Heart left ventricle (tissue), 16 donors: ENCODE measurements around the gene C5AR1. TPM values are rescaled to one million over a fixed set of nuclear protein-coding genes. Genes with fewer than 3 reads are reported as not detected.

Experiments used
- ATAC-seq, 4 donors: fragments of 200-7000 bp; cut with Tn5 transposase; one replicate each; pipeline ENCODE4 v1.9.1; 2020 to 2022; ENCODE audit warnings: moderate library complexity in 4 of 4, mild to moderate bottlenecking in 3 of 4, moderate number of reproducible peaks in 1 of 4
- DNase-seq, 5 donors: peaks; one replicate each; pipeline ENCODE4 v3.0.0-alpha.2; 2020
- H3K27ac ChIP-seq, 12 donors: fragments of 200-600 bp; sonication (generic) in 4 of 12; one replicate each; pipeline versions ENCODE4 v1.5.0 to v1.8.0; 2016 to 2022; ENCODE audit warnings: mild to moderate bottlenecking in 2 of 12
- H3K27me3 ChIP-seq, 9 donors: fragments of 200-600 bp; sonication (generic) in 2 of 9; one replicate each; pipeline versions ENCODE4 v1.5.1 to v1.8.0; 2016 to 2022; ENCODE audit warnings: mild to moderate bottlenecking in 3 of 9
- H3K36me3 ChIP-seq, 9 donors: fragments of 200-600 bp; sonication (generic) in 2 of 9; one replicate each; pipeline versions ENCODE4 v1.5.0 to v1.8.0; 2018 to 2022; ENCODE audit warnings: mild to moderate bottlenecking in 2 of 9
- H3K4me1 ChIP-seq, 12 donors: fragments of 200-600 bp; sonication (generic) in 4 of 12; one replicate each; pipeline versions ENCODE4 v1.5.0 to v1.8.0; 2016 to 2022; ENCODE audit warnings: mild to moderate bottlenecking in 3 of 12
- H3K4me3 ChIP-seq, 12 donors: fragments of 200-600 bp; sonication (generic) in 4 of 12; one replicate each; pipeline versions ENCODE4 v1.5.0 to v1.8.0; 2017 to 2022; ENCODE audit warnings: mild to moderate bottlenecking in 9 of 12, moderate library complexity in 4 of 12
- H3K9me3 ChIP-seq, 12 donors: fragments of 200-600 bp; sonication (generic) in 4 of 12; one replicate each; pipeline versions ENCODE4 v1.5.0 to v1.8.0; 2016 to 2022; ENCODE audit warnings: mild to moderate bottlenecking in 1 of 12
- POLR2A ChIP-seq, 2 donors: fragments of 450-650 bp; IDR thresholded peaks; one replicate each; pipeline ENCODE4 v1.6.1; 2017; ENCODE audit warnings: antibody characterized with exemption in 2 of 2, mild to moderate bottlenecking in 2 of 2, moderate library complexity in 2 of 2
- WGBS, 4 donors: extraction: QIAGEN DNeasy Blood & Tissue Kit in 2 of 4; methylation state at CpG; one replicate each; pipeline versions ENCODE4 v1.1.5 to v1.1.7; 2013 to 2018; 5-methylcytosine and 5-hydroxymethylcytosine counted together
- intact Hi-C, 10 donors: fragments of 100-400 bp; cut with DNase I; formaldehyde crosslinking; loops; one replicate each; pipeline versions ENCODE4 v1.11.1 to v1.14.2; 2022
- polyA plus RNA-seq, 2 donors: library from polyadenylated mRNA; stranded (reverse); fragments of 200-250 nt; gene quantifications; one replicate each; pipeline ENCODE4 v1.2.3, GENCODE V29; 2013
- total RNA-seq, 9 donors: library from RNA; depleted of rRNA in 2 of 9; stranded (reverse); fragments of >200 nt in 2 of 9; fragmentation: NEBNext Ultra II Directional in 3 of 9; extraction: Animal tissue kit (Norgen Biotek cat#: 25700) in 3 of 9; gene quantifications; one replicate each; pipeline versions ENCODE4 v1.1.0 to v1.2.4, GENCODE V29; 2016 to 2023
- TF ChIP-seq, protein P1 (sequence below), 12 donors: fragments of 200-600 bp; sonication (generic) in 4 of 12; IDR thresholded peaks; one replicate each; pipeline versions ENCODE4 v1.5.0 to v1.8.0; 2018 to 2022; ENCODE audit warnings: antibody characterized with exemption in 12 of 12, mild to moderate bottlenecking in 5 of 12
- donor health status: ischemic (EF 13 %, LVEDD 7.1; RV severe dilation, severe dysfunction).
- donor health status: healthy with polysubstance abuse.
- donor health status: DM: no; HTN: yes; CAD: no.
- donor health status: DM: no; HTN: no; CAD: no.
- donor health status: ischemic (EF 25% LVEDD 6.9; RV normal size, moderate dysfunction).
- donor health status: ischemic (EF 25% LVEDD 5.7; RV mildly dilated, moderate dysfunction).
- donor health status: healthy.
- donor health status: DM: yes; HTN: yes; CAD: no.
- donor health status: ischemic (EF 35%, LVEDD 5.7; RV mildly dilated, moderate dysfunction).
- donor health status: nonischemic (EF 11% LVEDD 7.7; RV severe dilation, severe dysfunction).
- donor health status: DM: yes; HTN: yes; CAD: no.
- donor health status: PGD.
- donor health status: ischemic (EF 29% LVEDD 5.4; RV normal size, mild dysfunction).
- donor health status: nonischemic (EF 23%, LVEDD 6.1; RV moderate dilation, normal function).

The C5AR1 gene
- total and polyA plus RNA-seq, 11 donors = 0.80 to 37.9 (median 5.6) TPM

DNA sequence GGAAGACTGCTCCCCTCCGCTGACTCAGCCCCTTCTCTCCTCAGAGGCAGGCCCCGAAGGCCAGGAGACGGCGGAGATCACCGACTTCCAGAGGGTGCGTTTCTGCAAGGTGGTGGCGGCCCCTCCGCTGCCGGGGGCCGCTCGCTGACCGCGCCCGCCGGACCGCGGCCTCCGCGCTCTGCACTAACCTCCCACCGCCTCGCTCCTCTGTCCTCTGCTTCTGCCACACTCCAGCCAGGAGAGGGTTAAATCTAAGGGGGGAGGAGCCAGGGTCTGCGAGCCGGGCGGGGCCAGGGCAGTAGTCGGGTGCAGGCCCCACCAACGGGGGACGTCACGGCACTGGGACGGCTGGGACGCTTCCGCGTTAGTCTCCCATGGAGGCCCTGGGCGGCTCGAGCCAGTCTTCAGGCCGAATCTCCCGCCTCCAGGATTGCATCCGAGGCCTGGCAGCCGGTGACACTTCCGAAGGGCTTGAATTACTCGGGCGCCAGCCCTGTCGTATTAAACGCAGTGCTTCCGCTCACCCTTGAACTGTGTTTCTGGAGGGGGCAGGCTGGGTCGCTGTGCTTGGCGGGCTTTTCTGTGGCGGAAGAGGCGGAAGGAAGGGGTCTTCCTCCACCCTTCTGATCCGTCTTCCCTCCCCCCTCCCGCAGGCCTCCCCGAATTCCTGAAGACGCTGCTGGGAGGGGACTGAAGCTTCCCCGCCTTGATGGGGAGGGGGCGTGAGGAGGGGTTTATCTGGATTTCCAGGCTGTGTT lies 36.2 kb upstream of the C5AR1 start:
- no peaks in the 10 kb centered on the region for H3K27me3 ChIP-seq
- peaks cover 0 to 32% (median 28%) of the 10 kb centered on the region in 9 donors for H3K36me3 ChIP-seq
- peak overlapping the region; percentile 47 to 83 (median 72) for H3K4me3 ChIP-seq
- H3K4me1 ChIP-seq = peaks cover 3 to 48% (median 34%) of the 10 kb centered on the region in 12 donors
- ATAC-seq (peak; percentile 76 to 84 (median 77)), DNase-seq (peak; percentile 92 to 95 (median 94))
- WGBS, 4 donors = 3 to 6% (median 4%) methylated on average over 20 to 54 of the region's 54 CpGs
- TF ChIP-seq, protein P1, sequence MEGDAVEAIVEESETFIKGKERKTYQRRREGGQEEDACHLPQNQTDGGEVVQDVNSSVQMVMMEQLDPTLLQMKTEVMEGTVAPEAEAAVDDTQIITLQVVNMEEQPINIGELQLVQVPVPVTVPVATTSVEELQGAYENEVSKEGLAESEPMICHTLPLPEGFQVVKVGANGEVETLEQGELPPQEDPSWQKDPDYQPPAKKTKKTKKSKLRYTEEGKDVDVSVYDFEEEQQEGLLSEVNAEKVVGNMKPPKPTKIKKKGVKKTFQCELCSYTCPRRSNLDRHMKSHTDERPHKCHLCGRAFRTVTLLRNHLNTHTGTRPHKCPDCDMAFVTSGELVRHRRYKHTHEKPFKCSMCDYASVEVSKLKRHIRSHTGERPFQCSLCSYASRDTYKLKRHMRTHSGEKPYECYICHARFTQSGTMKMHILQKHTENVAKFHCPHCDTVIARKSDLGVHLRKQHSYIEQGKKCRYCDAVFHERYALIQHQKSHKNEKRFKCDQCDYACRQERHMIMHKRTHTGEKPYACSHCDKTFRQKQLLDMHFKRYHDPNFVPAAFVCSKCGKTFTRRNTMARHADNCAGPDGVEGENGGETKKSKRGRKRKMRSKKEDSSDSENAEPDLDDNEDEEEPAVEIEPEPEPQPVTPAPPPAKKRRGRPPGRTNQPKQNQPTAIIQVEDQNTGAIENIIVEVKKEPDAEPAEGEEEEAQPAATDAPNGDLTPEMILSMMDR (IDR thresholded peaks at IDR 0.05) = peak in 1 of 12 donors; percentile 9
- peak in 1 of 2 donors; percentile 70 for TF ChIP-seq POLR2A (IDR thresholded peaks at IDR 0.05)
- H3K27ac ChIP-seq = peak overlapping the region; percentile 89 to 99 (median 95)
- intact Hi-C loops = loop anchor here in 6 of 10 donors (1.0 to 10.0 kb wide), 4 partner anchors 15 to 331 kb away; partner anchors contain the start of genes BICRA (in 1 of the 6) and CCDC9 (in 1 of the 6)
- no peaks in the 10 kb centered on the region for H3K9me3 ChIP-seq

DNA sequence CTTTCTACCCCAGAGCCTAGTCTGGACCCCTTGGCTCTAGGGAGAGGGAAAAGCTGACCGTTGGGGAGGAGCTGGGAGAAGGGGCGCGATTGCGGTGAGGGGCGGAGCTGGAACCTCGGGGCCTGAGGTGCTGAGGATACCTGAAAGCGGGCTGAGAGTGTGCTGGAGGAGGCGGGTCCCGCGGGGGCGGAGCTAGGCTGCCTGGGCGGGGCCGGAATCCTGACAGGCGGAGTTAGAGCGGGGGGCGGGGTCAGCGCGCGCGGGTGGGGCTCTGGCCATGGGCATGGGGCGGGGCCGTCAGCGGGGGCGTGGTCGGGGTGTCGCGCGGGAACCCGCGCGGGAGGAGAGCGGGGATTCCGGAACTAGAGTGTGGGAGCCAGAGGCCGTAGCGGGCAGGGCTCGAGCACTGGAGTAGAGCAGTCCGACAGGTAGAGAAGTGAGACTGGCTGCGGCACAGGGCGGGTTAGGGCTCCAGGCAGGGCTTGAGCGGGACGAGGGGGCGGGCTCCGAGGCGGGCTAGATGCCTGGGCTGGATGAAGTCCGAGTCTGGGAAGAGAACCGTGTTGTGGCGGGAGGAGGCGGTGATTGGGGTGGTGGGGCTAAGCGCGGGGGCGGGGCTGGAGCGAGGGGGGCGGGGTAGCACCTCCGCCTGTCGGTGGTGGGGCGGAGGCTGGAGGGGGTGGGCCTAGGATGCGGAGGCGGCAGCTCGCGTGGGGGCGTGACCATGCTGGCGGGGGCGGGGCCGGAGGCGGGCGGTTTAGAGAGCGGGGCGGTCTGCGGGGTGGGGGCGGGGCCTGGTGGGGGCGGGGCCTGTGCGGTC lies 35.4 kb upstream of the C5AR1 start, which contains the start of gene INAFM1:
INAFM1 (plus strand) TSS at position 815 of the 820 bp plus-strand sequence. CDS start 35 bp downstream, outside the sequence.
- Histone ChIP-seq H3K4me3 (peak within 1 kb of the TSS; percentile 51 to 83 (median 72)), H3K36me3 (peaks cover 0 to 27% (median 22%) of the 10 kb centered on the region in 9 donors), H3K4me1 (peaks cover 3 to 48% (median 36%) of the 10 kb centered on the region in 12 donors), H3K27ac (peak within 1 kb of the TSS; percentile 89 to 99 (median 95)), H3K9me3 (no peaks in the 10 kb centered on the region), H3K27me3 (no peaks in the 10 kb centered on the region)
- peak; percentile 97 to 100 (median 98) for DNase-seq
- 0 to 2% (median 1%) methylated on average over 40 to 72 of the region's 72 CpGs for WGBS, 4 donors
- intact Hi-C loops = loop anchor here in 4 of 10 donors (1.0 to 10.0 kb wide), 2 partner anchors 17 to 331 kb away; partner anchors contain the start of gene BICRA (in 1 of the 4)
- peak; percentile 82 to 92 (median 84) for ATAC-seq
- TF ChIP-seq, protein P1 (IDR thresholded peaks at IDR 0.05) = no peak
- TF ChIP-seq POLR2A (IDR thresholded peaks at IDR 0.05) = peak in 1 of 2 donors; percentile 21

DNA sequence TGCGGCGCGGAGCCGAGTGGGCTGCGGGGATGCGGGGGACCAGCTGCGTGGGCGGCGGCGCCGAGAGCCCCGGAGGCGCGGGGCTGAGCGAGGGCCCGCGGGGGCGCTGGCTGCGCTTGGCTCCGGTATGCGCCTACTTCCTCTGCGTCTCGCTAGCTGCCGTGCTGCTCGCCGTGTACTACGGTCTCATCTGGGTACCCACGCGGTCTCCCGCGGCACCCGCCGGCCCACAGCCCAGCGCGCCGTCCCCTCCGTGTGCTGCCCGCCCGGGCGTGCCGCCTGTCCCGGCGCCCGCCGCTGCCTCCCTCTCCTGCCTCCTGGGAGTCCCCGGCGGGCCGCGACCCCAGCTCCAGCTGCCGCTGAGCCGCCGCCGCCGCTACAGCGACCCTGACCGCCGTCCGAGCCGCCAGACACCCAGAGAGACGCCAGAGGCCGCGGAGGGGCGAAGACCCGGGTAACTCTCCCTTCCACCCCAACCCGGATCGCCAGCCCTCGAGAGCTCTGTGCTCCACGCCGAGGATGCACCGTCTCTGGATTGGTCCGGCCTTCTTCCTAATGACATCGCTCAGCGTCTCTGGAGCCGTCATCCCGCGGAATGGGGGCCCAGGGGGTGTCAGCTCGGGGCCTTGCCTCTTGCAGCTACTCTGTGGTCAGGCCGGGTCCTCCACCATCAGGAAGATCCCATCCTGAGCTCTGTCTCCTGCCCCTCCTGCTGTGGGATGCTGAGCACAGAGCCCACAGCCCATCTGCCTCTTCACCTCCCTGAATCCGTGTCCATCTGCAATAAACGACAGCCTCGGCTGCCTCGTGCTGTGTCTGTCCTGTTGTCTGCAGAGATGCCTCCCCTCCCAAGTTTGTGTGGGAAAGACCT lies 34.5 kb upstream of the C5AR1 start:
- H3K4me1 ChIP-seq = peaks cover 3 to 48% (median 36%) of the 10 kb centered on the region in 12 donors
- H3K4me3 ChIP-seq = peak overlapping the region; percentile 51 to 83 (median 72)
- WGBS, 4 donors = 4 to 13% (median 7%) methylated on average over 43 to 82 of the region's 82 CpGs
- H3K27me3 ChIP-seq = no peaks in the 10 kb centered on the region
- TF ChIP-seq, protein P1 (IDR thresholded peaks at IDR 0.05) = no peak
- TF ChIP-seq POLR2A (IDR thresholded peaks at IDR 0.05) = peak in 1 of 2 donors; percentile 35
- ATAC-seq (peak in 2 of 4 donors; percentile 3 to 5), DNase-seq (peak in 4 of 5 donors; percentile 45 to 76 (median 55))
- peak overlapping the region; percentile 16 to 98 (median 80) for H3K27ac ChIP-seq
- H3K36me3 ChIP-seq = peaks cover 0 to 20% (median 13%) of the 10 kb centered on the region in 9 donors
- no peaks in the 10 kb centered on the region for H3K9me3 ChIP-seq
- intact Hi-C loops = loop anchor here in 4 of 10 donors (1.0 to 10.0 kb wide), 2 partner anchors 18 to 330 kb away; partner anchors contain the start of gene BICRA (in 1 of the 4)
